Liver (tissue), 9 donors: ENCODE results near the gene ABT1. TPM values are rescaled to one million over a fixed set of nuclear protein-coding genes. Genes with fewer than 3 reads are reported as not detected.

ENCODE experiments used
- DNase-seq: peaks from one replicate; pipeline ENCODE4 v3.0.0-alpha.2; 2017; ENCODE audit warnings: low spot score
- H3K27ac ChIP-seq, 2 donors: one replicate each; pipeline ENCODE4 v1.7.0; 2013; ENCODE audit warnings: inconsistent platforms in 2 of 2, low read length in 2 of 2, control low read depth in 1 of 2, low read depth in 1 of 2, mild to moderate bottlenecking in 1 of 2
- H3K27me3 ChIP-seq, 4 donors: one replicate each; pipeline versions ENCODE4 v1.6.1 to v1.7.0; 2013; ENCODE audit warnings: low read length in 3 of 4, inconsistent platforms in 1 of 4, mild to moderate bottlenecking in 1 of 4, moderate library complexity in 1 of 4; ENCODE audit not compliant: control insufficient read depth in 4 of 4, insufficient read depth in 4 of 4
- H3K36me3 ChIP-seq, 4 donors: one replicate each; pipeline versions ENCODE4 v1.6.1 to v1.7.0; 2013; ENCODE audit warnings: low read length in 3 of 4, mild to moderate bottlenecking in 3 of 4, low read depth in 1 of 4, moderate library complexity in 1 of 4; ENCODE audit not compliant: control insufficient read depth in 4 of 4, insufficient read depth in 3 of 4
- H3K4me1 ChIP-seq, 4 donors: one replicate each; pipeline versions ENCODE4 v1.6.1 to v1.7.0; 2013; ENCODE audit warnings: low read length in 3 of 4, mild to moderate bottlenecking in 3 of 4, moderate library complexity in 1 of 4; ENCODE audit not compliant: control insufficient read depth in 4 of 4, insufficient read depth in 4 of 4
- H3K4me3 ChIP-seq, 3 donors: one replicate each; pipeline versions ENCODE4 v1.6.1 to v1.7.0; 2013; ENCODE audit warnings: low read length in 3 of 3, control low read depth in 1 of 3, low read depth in 1 of 3, mild to moderate bottlenecking in 1 of 3
- H3K9ac ChIP-seq, 2 donors: one replicate each; pipeline ENCODE4 v1.7.0; 2013; ENCODE audit warnings: low read length in 2 of 2, mild to moderate bottlenecking in 2 of 2, moderate library complexity in 2 of 2, control low read depth in 1 of 2, low read depth in 1 of 2
- H3K9me3 ChIP-seq, 4 donors: one replicate each; pipeline versions ENCODE4 v1.6.1 to v1.7.0; 2013; ENCODE audit warnings: low read length in 3 of 4; ENCODE audit not compliant: control insufficient read depth in 4 of 4
- ATF3 ChIP-seq: IDR thresholded peaks from 2 replicates; pipeline ENCODE4 v1.6.1; 2016; ENCODE audit warnings: antibody characterized with exemption
- EGR1 ChIP-seq, 2 donors: IDR thresholded peaks; 2 replicates each; pipeline ENCODE4 v1.6.1; 2016 to 2018; ENCODE audit warnings: antibody characterized with exemption in 2 of 2, low read depth in 2 of 2
- FOXA2 ChIP-seq: IDR thresholded peaks from 2 replicates; pipeline ENCODE4 v1.6.1; 2016; ENCODE audit warnings: antibody characterized with exemption
- GABPA ChIP-seq, 2 donors: IDR thresholded peaks in 1 of 2; conservative IDR thresholded peaks in 1 of 2; 2 replicates each; pipeline ENCODE4 v1.6.1; 2016; ENCODE audit warnings: antibody characterized with exemption in 2 of 2, mild to moderate bottlenecking in 1 of 2, moderate library complexity in 1 of 2
- HNF4A ChIP-seq, 2 donors: conservative IDR thresholded peaks; 2 replicates each; pipeline ENCODE4 v1.6.1; 2016; ENCODE audit warnings: antibody characterized with exemption in 2 of 2, mild to moderate bottlenecking in 2 of 2
- HNF4G ChIP-seq: IDR thresholded peaks from 2 replicates; pipeline ENCODE4 v1.6.1; 2016; ENCODE audit warnings: antibody characterized with exemption
- NR2F2 ChIP-seq: IDR thresholded peaks from 2 replicates; pipeline ENCODE4 v1.6.1; 2016; ENCODE audit warnings: antibody characterized with exemption
- RAD21 ChIP-seq, 2 donors: IDR thresholded peaks; 2 replicates each; pipeline ENCODE4 v1.6.1; 2016; ENCODE audit warnings: antibody characterized with exemption in 2 of 2, mild to moderate bottlenecking in 2 of 2
- REST ChIP-seq: IDR thresholded peaks from 2 replicates; pipeline ENCODE4 v1.6.1; 2016; ENCODE audit warnings: antibody characterized with exemption, mild to moderate bottlenecking
- RXRA ChIP-seq, 2 donors: IDR thresholded peaks; 2 replicates each; pipeline ENCODE4 v1.6.1; 2017 to 2018; ENCODE audit warnings: antibody characterized with exemption in 2 of 2, mild to moderate bottlenecking in 1 of 2
- SP1 ChIP-seq: IDR thresholded peaks from 2 replicates; pipeline ENCODE4 v1.6.1; 2018; ENCODE audit warnings: antibody characterized with exemption, mild to moderate bottlenecking
- TAF1 ChIP-seq: conservative IDR thresholded peaks from 2 replicates; pipeline ENCODE4 v1.6.1; 2016; ENCODE audit warnings: antibody characterized with exemption, mild to moderate bottlenecking
- YY1 ChIP-seq: IDR thresholded peaks from 2 replicates; pipeline ENCODE4 v1.6.1; 2016; ENCODE audit warnings: antibody characterized with exemption, mild to moderate bottlenecking
- WGBS: extraction: QIAGEN DNeasy Blood & Tissue Kit; methylation state at CpG from one replicate; pipeline ENCODE4 v1.1.7; 2013; 5-methylcytosine and 5-hydroxymethylcytosine counted together
- polyA plus RNA-seq, 2 donors: library from polyadenylated mRNA; stranded (reverse) in 1 of 2; unstranded in 1 of 2; fragments of 200-250 nt in 1 of 2; fragments of >200 nt in 1 of 2; fragmentation: Nextera tagmentation in 1 of 2; extraction: Ambion mirVana in 1 of 2; gene quantifications; one replicate each; pipeline versions ENCODE4 v1.2.1 to v1.2.3, GENCODE V29; 2013 to 2015
- total RNA-seq, 2 donors: library from RNA; depleted of rRNA; stranded (reverse); fragments of >200 nt; gene quantifications; one replicate each; pipeline ENCODE4 v1.2.3, GENCODE V29; 2014
- TF ChIP-seq, protein P1 (sequence below): IDR thresholded peaks from 2 replicates; pipeline ENCODE4 v1.6.1; 2016; ENCODE audit warnings: antibody characterized with exemption
- TF ChIP-seq, protein P2 (sequence below): fragments of 150-350 bp; IDR thresholded peaks from 2 replicates; pipeline ENCODE4 v1.5.1; 2017; ENCODE audit warnings: improper control_type of control experiment, low read depth, low read length; ENCODE audit not compliant: missing input control
- donor health status: healthy.
- donor health status: healthy.
- donor health status: healthy.
- donor health status: healthy.
- donor health status: healthy.

ABT1 gene
- total and polyA plus RNA-seq, 4 donors: 8.3 to 13.0 (median 10.0) TPM

- no peak for TF ChIP-seq REST
- TF ChIP-seq, protein P1, sequence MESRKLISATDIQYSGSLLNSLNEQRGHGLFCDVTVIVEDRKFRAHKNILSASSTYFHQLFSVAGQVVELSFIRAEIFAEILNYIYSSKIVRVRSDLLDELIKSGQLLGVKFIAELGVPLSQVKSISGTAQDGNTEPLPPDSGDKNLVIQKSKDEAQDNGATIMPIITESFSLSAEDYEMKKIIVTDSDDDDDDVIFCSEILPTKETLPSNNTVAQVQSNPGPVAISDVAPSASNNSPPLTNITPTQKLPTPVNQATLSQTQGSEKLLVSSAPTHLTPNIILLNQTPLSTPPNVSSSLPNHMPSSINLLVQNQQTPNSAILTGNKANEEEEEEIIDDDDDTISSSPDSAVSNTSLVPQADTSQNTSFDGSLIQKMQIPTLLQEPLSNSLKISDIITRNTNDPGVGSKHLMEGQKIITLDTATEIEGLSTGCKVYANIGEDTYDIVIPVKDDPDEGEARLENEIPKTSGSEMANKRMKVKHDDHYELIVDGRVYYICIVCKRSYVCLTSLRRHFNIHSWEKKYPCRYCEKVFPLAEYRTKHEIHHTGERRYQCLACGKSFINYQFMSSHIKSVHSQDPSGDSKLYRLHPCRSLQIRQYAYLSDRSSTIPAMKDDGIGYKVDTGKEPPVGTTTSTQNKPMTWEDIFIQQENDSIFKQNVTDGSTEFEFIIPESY: no peak
Observed at GRCh38 chr6:26581164-26581915, 15.4 kb upstream of the ABT1 start (continued).

GRCh38 chr6:26588965-26589364 is 7.8 kb upstream of the ABT1 start:
- no peak for DNase-seq

More at GRCh38 chr6:26588965-26589364, 7.8 kb upstream of the ABT1 start:
- TF ChIP-seq GABPA (IDR thresholded peaks at IDR 0.05 in 1 of 2, conservative IDR thresholded peaks at IDR 0.05 in 1 of 2) (no peak), EGR1 (IDR thresholded peaks at IDR 0.05; ENCODE audit: low read depth in 2 of 2) (no peak), FOXA2 (no peak), SP1 (no peak), YY1 (no peak), HNF4G (no peak), HNF4A (conservative IDR thresholded peaks at IDR 0.05) (no peak), ATF3 (no peak), RXRA (IDR thresholded peaks at IDR 0.05) (no peak), TAF1 (no peak), NR2F2 (no peak), REST (no peak), RAD21 (IDR thresholded peaks at IDR 0.05) (no peak)
- TF ChIP-seq, protein P1: no peak
- TF ChIP-seq, protein P2, sequence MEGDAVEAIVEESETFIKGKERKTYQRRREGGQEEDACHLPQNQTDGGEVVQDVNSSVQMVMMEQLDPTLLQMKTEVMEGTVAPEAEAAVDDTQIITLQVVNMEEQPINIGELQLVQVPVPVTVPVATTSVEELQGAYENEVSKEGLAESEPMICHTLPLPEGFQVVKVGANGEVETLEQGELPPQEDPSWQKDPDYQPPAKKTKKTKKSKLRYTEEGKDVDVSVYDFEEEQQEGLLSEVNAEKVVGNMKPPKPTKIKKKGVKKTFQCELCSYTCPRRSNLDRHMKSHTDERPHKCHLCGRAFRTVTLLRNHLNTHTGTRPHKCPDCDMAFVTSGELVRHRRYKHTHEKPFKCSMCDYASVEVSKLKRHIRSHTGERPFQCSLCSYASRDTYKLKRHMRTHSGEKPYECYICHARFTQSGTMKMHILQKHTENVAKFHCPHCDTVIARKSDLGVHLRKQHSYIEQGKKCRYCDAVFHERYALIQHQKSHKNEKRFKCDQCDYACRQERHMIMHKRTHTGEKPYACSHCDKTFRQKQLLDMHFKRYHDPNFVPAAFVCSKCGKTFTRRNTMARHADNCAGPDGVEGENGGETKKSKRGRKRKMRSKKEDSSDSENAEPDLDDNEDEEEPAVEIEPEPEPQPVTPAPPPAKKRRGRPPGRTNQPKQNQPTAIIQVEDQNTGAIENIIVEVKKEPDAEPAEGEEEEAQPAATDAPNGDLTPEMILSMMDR: no peak
- H3K27me3 ChIP-seq: peaks cover 0 to 10% (median 5%) of the 10 kb centered on the region in 4 donors
- WGBS: 90% methylated on average over 21 of the region's 21 CpGs
- H3K4me3 ChIP-seq: no peak overlapping the region
- no peaks in the 10 kb centered on the region for H3K36me3 ChIP-seq
- no peak overlapping the region for H3K27ac ChIP-seq
- H3K4me1 ChIP-seq: no peaks in the 10 kb centered on the region
- H3K9me3 ChIP-seq: no peaks in the 10 kb centered on the region
- H3K9ac ChIP-seq: no peak overlapping the region
